NT2/D1 (cell line): ENCODE measurements around the gene ATP8B1.
"Not testable (repeated sequence)": the region's sequence is repeated elsewhere in the genome, so short reads cannot be mapped to it uniquely, and the experiment has no call there.

ENCODE experiments used
- YY1 ChIP-seq: IDR thresholded peaks from 2 replicates; pipeline ENCODE4 v1.6.1; 2011; ENCODE audit not compliant: insufficient read length, insufficient read depth
- ZNF274 ChIP-seq: IDR thresholded peaks from 2 replicates; pipeline ENCODE4 v1.6.1; 2011; ENCODE audit warnings: mild to moderate bottlenecking, low read depth, low read length

DNA sequence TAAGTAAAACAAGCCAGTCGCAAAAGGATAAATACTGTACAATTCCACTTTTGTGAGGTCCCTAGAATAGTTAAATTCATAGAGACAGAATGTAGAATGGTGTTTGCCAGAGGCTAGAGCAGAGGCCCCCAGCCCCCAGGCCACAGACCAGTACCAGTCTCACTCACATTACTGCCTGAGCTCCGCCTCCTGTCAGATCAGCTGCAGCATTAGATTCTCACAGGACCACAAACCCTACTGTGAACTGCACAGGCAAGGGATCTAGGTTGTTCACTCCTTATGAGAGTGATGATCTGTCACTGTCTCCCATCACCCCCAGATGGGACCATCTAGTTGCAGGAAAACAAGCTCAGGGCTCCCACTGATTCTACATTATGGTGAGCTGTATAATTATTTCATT lies 17.5 kb upstream of the ATP8B1 start:
- not testable (repeated sequence) for TF ChIP-seq ZNF274, YY1
